BJ (cell line): ENCODE measurements around the gene CAD. TPM values are rescaled to one million over a fixed set of nuclear protein-coding genes. Genes with fewer than 3 reads are reported as not detected.

ENCODE experiments used
- CTCF ChIA-PET: fragments of 350-600 bp; formaldehyde crosslinking; extraction: SDS; loops from one replicate; lab custom pipeline; 2021; ENCODE audit warnings: antibody characterized with exemption, inconsistent platforms; lab: Yijun Ruan, JAX
- POLR2A ChIA-PET: fragments of 300-600 bp; sonication (Branson Sonifier 250); formaldehyde crosslinking; extraction: SDS; loops from one replicate; lab custom pipeline; 2021; ENCODE audit warnings: antibody characterized with exemption; lab: Charles Lee
- DNase-seq: peaks from one replicate; pipeline ENCODE4 v3.0.0-alpha.2; 2011; ENCODE audit warnings: low read depth
- H3K27me3 ChIP-seq: 2 replicates; pipeline ENCODE4 v1.6.0; 2011; ENCODE audit warnings: low read length; ENCODE audit not compliant: control insufficient read depth, insufficient read depth
- H3K36me3 ChIP-seq: 2 replicates; pipeline ENCODE4 v1.5.1; 2011; ENCODE audit warnings: low read length; ENCODE audit not compliant: control insufficient read depth, insufficient read depth
- H3K4me3 ChIP-seq: 2 replicates; pipeline ENCODE4 v1.5.1; 2011; ENCODE audit warnings: low read depth, mild to moderate bottlenecking, control low read depth, low read length
- CTCF ChIP-seq: IDR thresholded peaks from 2 replicates; pipeline ENCODE4 v1.5.1; 2011; ENCODE audit warnings: low read depth, mild to moderate bottlenecking, control low read depth, inconsistent platforms, low read length, moderate library complexity; ENCODE audit not compliant: insufficient read depth
- polyA minus RNA-seq: library from RNA; depleted of rRNA, polyadenylated mRNA; stranded (reverse); fragments of >200 nt; gene quantifications from 2 replicates; pipeline ENCODE4 v1.2.3, GENCODE V29; 2011; rRNA and poly(A)+ RNA removed
- polyA plus RNA-seq: library from polyadenylated mRNA; depleted of rRNA; stranded (reverse); fragments of >200 nt; gene quantifications from 2 replicates; pipeline ENCODE4 v1.2.3, GENCODE V29; 2011; rRNA removed

Gene CAD
- polyA plus RNA-seq (12.4 and 26.6 TPM in 2 replicates), polyA minus RNA-seq (74.0 and 80.7 TPM in 2 replicates)

DNA sequence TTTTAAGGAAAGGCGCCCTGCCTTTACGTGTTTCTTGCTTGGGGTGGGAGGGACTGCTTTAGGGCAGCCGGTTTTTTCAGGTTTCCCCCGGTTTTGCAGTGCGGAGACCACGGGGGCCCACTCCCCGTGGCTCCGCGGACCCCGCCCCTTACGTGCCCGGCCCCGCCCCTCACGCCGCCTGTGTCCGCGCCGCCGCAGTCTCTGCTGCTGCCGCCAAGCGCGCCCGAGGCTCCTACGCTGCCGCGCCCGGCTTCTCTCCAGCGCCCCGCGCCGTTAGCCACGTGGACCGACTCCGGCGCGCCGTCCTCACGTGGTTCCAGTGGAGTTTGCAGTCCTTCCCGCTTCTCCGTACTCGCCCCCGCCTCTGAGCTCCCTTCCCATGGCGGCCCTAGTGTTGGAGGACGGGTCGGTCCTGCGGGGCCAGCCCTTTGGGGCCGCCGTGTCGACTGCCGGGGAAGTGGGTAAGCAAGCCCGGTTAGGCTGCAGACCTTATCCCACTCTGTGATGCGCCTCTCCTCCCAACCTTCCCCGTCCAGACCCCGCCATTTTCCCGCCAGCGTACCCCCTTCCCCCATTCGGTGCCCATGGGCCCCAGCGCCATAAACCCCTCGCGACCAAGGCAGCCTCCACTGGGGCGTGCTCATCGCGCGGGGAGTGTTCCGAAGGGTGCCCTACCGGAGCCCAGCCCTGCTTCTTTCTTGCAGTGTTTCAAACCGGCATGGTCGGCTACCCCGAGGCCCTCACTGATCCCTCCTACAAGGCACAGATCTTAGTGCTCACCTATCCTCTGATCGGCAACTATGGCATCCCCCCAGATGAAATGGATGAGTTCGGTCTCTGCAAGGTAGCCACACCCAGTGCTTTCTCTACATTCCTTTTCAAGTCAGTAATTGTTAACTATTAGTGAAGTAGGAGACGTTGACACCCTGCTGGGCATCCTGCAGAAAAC lies at the start of gene CAD:
TSS of gene CAD (plus strand) at position 197 of the 949 bp plus-strand sequence. CDS start at position 380, 183 bp downstream.
- H3K4me3 ChIP-seq: peak within 1 kb of the TSS; percentile 71
- H3K27me3 ChIP-seq: no peaks in the 10 kb centered on the region
- no peak for DNase-seq
- ChIA-PET POLR2A (no interaction called here), CTCF (interaction anchor here (1.0 to 1.4 kb wide), 4 partner anchors 10 to 62 kb away, joined by 3 read pairs; no protein-coding TSS in a partner anchor)
- H3K36me3 ChIP-seq: peaks cover 8% of the 10 kb centered on the region
- TF ChIP-seq CTCF: no peak

DNA sequence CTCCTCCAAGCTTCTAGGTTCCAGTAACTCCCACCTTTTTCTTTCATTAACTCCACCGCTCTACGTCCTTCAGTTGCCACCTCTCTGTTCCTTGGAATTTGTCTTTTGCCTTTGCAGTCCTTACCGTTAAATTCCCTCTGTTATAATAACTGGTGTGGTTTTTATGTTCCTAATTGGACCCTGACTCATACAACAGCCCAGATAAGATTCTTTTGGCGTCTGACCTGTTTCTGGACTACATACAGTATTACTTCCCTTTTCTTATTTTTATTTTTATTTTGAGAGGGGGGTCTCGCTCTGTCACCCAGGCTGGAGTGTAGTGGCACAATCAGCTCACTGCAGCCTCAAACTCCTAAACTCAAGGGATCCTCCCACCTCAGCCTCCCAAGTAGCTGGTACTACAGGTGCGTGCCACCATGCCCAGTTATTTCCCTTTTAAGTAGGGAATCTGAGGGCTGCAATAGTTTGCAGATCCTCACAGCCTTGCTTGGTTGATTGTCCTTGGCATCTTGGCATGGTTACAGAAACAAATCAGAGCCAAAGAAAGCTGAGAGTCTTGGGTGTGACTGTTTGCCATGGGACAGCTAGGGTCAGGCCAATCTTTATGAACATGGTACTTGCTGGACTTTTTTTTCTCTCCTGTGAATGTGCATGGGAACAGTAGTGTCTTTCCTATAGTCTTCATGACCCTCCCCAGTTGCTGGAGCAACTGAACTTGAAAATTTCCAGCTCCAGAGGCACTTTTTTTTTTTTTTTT lies 46.4 kb upstream of the CAD start:
- TF ChIP-seq CTCF: no peak
- ChIA-PET CTCF (interaction anchor here (0.6 to 3.5 kb wide), 23 partner anchors 8 to 209 kb away, joined by 3 to 24 read pairs (median 5); partner anchors contain the start of genes ABHD1, PREB, PRR30 and TRIM54), POLR2A (interaction anchor here (0.6 kb wide), 1 partner anchor 75 kb away, joined by 3 read pairs; no protein-coding TSS in a partner anchor)
- Histone ChIP-seq H3K4me3 (no peak overlapping the region), H3K27me3 (peaks cover 24% of the 10 kb centered on the region), H3K36me3 (no peaks in the 10 kb centered on the region)
- no peak for DNase-seq

DNA sequence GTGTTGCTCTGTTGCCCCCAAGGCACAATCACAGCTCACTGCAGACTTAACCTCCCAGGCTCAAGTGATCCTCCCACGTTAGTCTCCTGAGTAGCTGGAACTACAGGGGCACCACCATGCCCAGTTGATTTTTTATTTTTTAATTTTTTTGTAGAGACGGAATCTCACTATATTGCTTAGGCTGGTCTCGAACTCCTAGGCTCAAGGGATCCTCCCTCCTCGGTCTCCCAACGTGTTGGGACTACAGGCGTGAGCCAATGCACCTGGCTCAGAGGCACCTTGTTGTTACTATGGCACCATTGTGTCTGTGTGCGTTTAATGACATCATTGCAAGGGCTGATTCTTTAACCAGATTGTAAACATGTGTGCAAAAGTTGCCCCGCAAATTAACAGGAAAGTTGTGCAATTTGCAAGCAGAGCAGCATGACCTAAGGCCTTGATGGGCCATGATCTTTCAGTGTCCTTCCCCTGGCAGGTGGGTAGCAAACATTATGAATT lies 45.8 kb upstream of the CAD start:
- Histone ChIP-seq H3K27me3 (peaks cover 24% of the 10 kb centered on the region), H3K4me3 (no peak overlapping the region), H3K36me3 (no peaks in the 10 kb centered on the region)
- ChIA-PET POLR2A (interaction anchor here (0.6 kb wide), 1 partner anchor 76 kb away, joined by 3 read pairs; no protein-coding TSS in a partner anchor), CTCF (interaction anchor here (0.6 to 3.5 kb wide), 8 partner anchors 12 to 132 kb away, joined by 3 to 24 read pairs (median 6); partner anchors contain the start of gene TRIM54)
- no peak for DNase-seq
- TF ChIP-seq CTCF: no peak

- Histone ChIP-seq H3K4me3 (no peak overlapping the region), H3K36me3 (no peaks in the 10 kb centered on the region), H3K27me3 (peaks cover 27% of the 10 kb centered on the region)
- ChIA-PET POLR2A (no interaction called here), CTCF (interaction anchor here (1.3 kb wide), 1 partner anchor 75 kb away, joined by 3 read pairs; no protein-coding TSS in a partner anchor)
- no peak for DNase-seq
- TF ChIP-seq CTCF: no peak
Observed at GRCh38 chr2:27174638-27175037, 42.5 kb upstream of the CAD start.
